ENCODE data around the gene SHLD2. TPM values are rescaled to one million over a fixed set of nuclear protein-coding genes. Genes with fewer than 3 reads are reported as not detected.
"Not testable (repeated sequence)": the region's sequence is repeated elsewhere in the genome, so short reads cannot be mapped to it uniquely, and the experiment has no call there.

The SHLD2 gene
- polyA plus RNA-seq, 4 donors = 26.7 to 46.7 (median 39.5) TPM

GRCh38 chr10:87210309-87210708, 115.3 kb downstream of the SHLD2 start:
- not testable (repeated sequence) for DNase-seq (ENCODE audit: low read depth in 4 of 4, low spot score in 3 of 4)

- not testable (repeated sequence) for DNase-seq (ENCODE audit: low read depth in 4 of 4, low spot score in 3 of 4)
Observed at GRCh38 chr10:87211848-87212247, 116.8 kb downstream of the SHLD2 start.

- not testable (repeated sequence) for DNase-seq (ENCODE audit: low read depth in 4 of 4, low spot score in 3 of 4)
Observed at GRCh38 chr10:87213150-87213765, 118.3 kb downstream of the SHLD2 start.

GRCh38 chr10:87213806-87214205, 118.8 kb downstream of the SHLD2 start:
- DNase-seq (ENCODE audit: low read depth in 4 of 4, low spot score in 3 of 4) = not testable (repeated sequence)

- DNase-seq (ENCODE audit: low read depth in 4 of 4, low spot score in 3 of 4) = not testable (repeated sequence)
Observed at GRCh38 chr10:87216120-87216519, 121.1 kb downstream of the SHLD2 start.

GRCh38 chr10:87219370-87219769, 124.4 kb downstream of the SHLD2 start:
- not testable (repeated sequence) for DNase-seq (ENCODE audit: low read depth in 4 of 4, low spot score in 3 of 4)

- DNase-seq (ENCODE audit: low read depth in 4 of 4, low spot score in 3 of 4) = not testable (repeated sequence)
Observed at GRCh38 chr10:87222789-87223188, 127.8 kb downstream of the SHLD2 start.

GRCh38 chr10:87225148-87225547, 130.1 kb downstream of the SHLD2 start, which contains the start of gene NUTM2A:
TSS of gene NUTM2A (plus strand) at chr10:87225448. CDS start at chr10:87225831, 383 bp downstream.
- DNase-seq (ENCODE audit: low read depth in 4 of 4, low spot score in 3 of 4) = not testable (repeated sequence)

- DNase-seq (ENCODE audit: low read depth in 4 of 4, low spot score in 3 of 4) = not testable (repeated sequence)
Observed at GRCh38 chr10:87228247-87228646, 133.2 kb downstream of the SHLD2 start.

- DNase-seq (ENCODE audit: low read depth in 4 of 4, low spot score in 3 of 4) = not testable (repeated sequence)
Observed at GRCh38 chr10:87229211-87229610, 134.2 kb downstream of the SHLD2 start.

GRCh38 chr10:87234854-87235253, 139.8 kb downstream of the SHLD2 start:
- not testable (repeated sequence) for DNase-seq (ENCODE audit: low read depth in 4 of 4, low spot score in 3 of 4)

GRCh38 chr10:87237244-87237643, 142.2 kb downstream of the SHLD2 start:
- DNase-seq (ENCODE audit: low read depth in 4 of 4, low spot score in 3 of 4) = not testable (repeated sequence)

- not testable (repeated sequence) for DNase-seq (ENCODE audit: low read depth in 4 of 4, low spot score in 3 of 4)
Observed at GRCh38 chr10:87239346-87239808, 144.4 kb downstream of the SHLD2 start.

Other genes starting within 250 kb of the SHLD2 start
- gene MMRN2, start 137.6 kb upstream of the SHLD2 start, polyA plus RNA-seq (ENCODE audit: insufficient read length in 4 of 4) = 10 to 100 TPM; 17.0 to 28.2 (median 24.7) TPM
- 10 to 100 TPM in 2 of 4 donors, 1 to 10 TPM in 2; 4.8 to 39.2 (median 20.8) TPM for gene SNCG, start 136.6 kb upstream of the SHLD2 start, polyA plus RNA-seq (ENCODE audit: insufficient read length in 4 of 4)
- 10 to 100 TPM; 13.9 to 44.9 (median 26.2) TPM for gene ADIRF, start 126.7 kb upstream of the SHLD2 start, polyA plus RNA-seq (ENCODE audit: insufficient read length in 4 of 4)
- gene FAM25A, start 74.9 kb upstream of the SHLD2 start, polyA plus RNA-seq (ENCODE audit: insufficient read length in 4 of 4) = not detected
- 100 to 1,000 TPM; 108 to 201 (median 131) TPM for gene GLUD1, start 363 bp upstream of the SHLD2 start, polyA plus RNA-seq (ENCODE audit: insufficient read length in 4 of 4)
- gene NUTM2A, start 130.2 kb downstream of the SHLD2 start, polyA plus RNA-seq (ENCODE audit: insufficient read length in 4 of 4) = 1 to 10 TPM; 1.5 to 4.2 (median 3.1) TPM